HCT116 (cell line): ENCODE measurements around the gene RIPK3. TPM values are rescaled to one million over a fixed set of nuclear protein-coding genes. Genes with fewer than 3 reads are reported as not detected.

ENCODE experiments used
- ATAC-seq: fragments of 200-7000 bp; cut with Tn5 transposase; 2 replicates; pipeline ENCODE4 v1.9.1; 2020; ENCODE audit warnings: mild to moderate bottlenecking, moderate library complexity
- BruUV-seq: library from RNA; stranded (reverse); fragments of 400-500 nt; replicated peaks from 2 replicates; lab custom pipeline; 2021; lab: Mats Ljungman, UMichigan
- CTCF ChIA-PET: fragments of 300-600 bp; sonication (Branson Sonifier 250); formaldehyde crosslinking; loops from one replicate; lab custom pipeline; 2021; ENCODE audit warnings: antibody characterized with exemption; lab: Charles Lee
- POLR2A ChIA-PET: fragments of 300-600, 350-600 bp; sonication (Branson Sonifier 250); formaldehyde crosslinking; loops from one replicate; lab custom pipeline; 2021; ENCODE audit warnings: antibody characterized with exemption; lab: Charles Lee
- RAD21 ChIA-PET, 2 experiments: fragments of 300-600 bp; sonication (Branson Sonifier 250); formaldehyde crosslinking; loops; one replicate each; lab custom pipeline; 2023; ENCODE audit warnings: low total read pairs in 2 of 2; ENCODE audit not compliant: uncharacterized antibody in 2 of 2, unreplicated experiment in 2 of 2, low non-redundant PET in 1 of 2; lab: Charles Lee
- DNase-seq: peaks from one replicate; pipeline ENCODE4 v3.0.0-alpha.2; 2010; ENCODE audit warnings: low read depth, low spot score
- H2AFZ ChIP-seq: fragments of 200-600 bp; shearing (Covaris generic), sonication (generic); 2 replicates; pipeline ENCODE4 v1.6.1; 2017; ENCODE audit warnings: low read depth, mixed run types, mixed read lengths, antibody characterized with exemption, low read length; ENCODE audit not compliant: poor library complexity, severe bottlenecking
- H3K27ac ChIP-seq: 2 replicates; pipeline ENCODE4 v1.5.1; 2012; ENCODE audit warnings: low read depth, low read length
- H3K27me3 ChIP-seq: fragments of 200-600 bp; sonication (generic); 2 replicates; pipeline ENCODE4 v1.6.1; 2016; ENCODE audit warnings: mixed run types, low read length, mixed read lengths; ENCODE audit not compliant: insufficient read depth
- H3K36me3 ChIP-seq, 2 experiments: fragments of 200-500 bp in 1 of 2; fragments of 200-600 bp in 1 of 2; sonication (Bioruptor generic) in 1 of 2; sonication (generic) in 1 of 2; 2 replicates each; pipeline versions ENCODE4 v1.5.1 to v1.6.1; 2014 to 2016; ENCODE audit warnings: low read length in 2 of 2, inconsistent platforms in 1 of 2, mixed read lengths in 1 of 2, mixed run types in 1 of 2; ENCODE audit not compliant: insufficient read depth in 2 of 2, control insufficient read depth in 1 of 2
- H3K4me1 ChIP-seq, 2 experiments: fragments of 200-600 bp in 1 of 2; sonication (generic) in 1 of 2; 2 replicates each; pipeline versions ENCODE4 v1.5.1 to v1.6.1; 2012 to 2017; ENCODE audit warnings: low read length in 2 of 2, inconsistent platforms in 1 of 2, mild to moderate bottlenecking in 1 of 2, mixed read lengths in 1 of 2, mixed run types in 1 of 2, moderate library complexity in 1 of 2; ENCODE audit not compliant: insufficient read depth in 2 of 2, control insufficient read depth in 1 of 2
- H3K4me2 ChIP-seq: fragments of 200-600 bp; sonication (generic); 2 replicates; pipeline ENCODE4 v1.6.1; 2017; ENCODE audit warnings: mixed run types, low read length, mixed read lengths
- H3K4me3 ChIP-seq, 2 experiments: fragments of 200-600 bp in 1 of 2; sonication (generic) in 1 of 2; replicated peaks in 1 of 2; 2 replicates each; pipeline ENCODE4 v1.5.1; 2011 to 2016; ENCODE audit warnings: low read length in 2 of 2, control low read depth in 1 of 2, low read depth in 1 of 2, mild to moderate bottlenecking in 1 of 2, mixed read lengths in 1 of 2, mixed run types in 1 of 2
- H3K79me2 ChIP-seq: fragments of 200-600 bp; sonication (generic); 2 replicates; pipeline ENCODE4 v1.6.1; 2017; ENCODE audit warnings: mild to moderate bottlenecking, mixed run types, low read length, moderate library complexity, mixed read lengths; ENCODE audit not compliant: insufficient read depth
- H3K9ac ChIP-seq: fragments of 200-600 bp; sonication (generic); 2 replicates; pipeline ENCODE4 v1.6.1; 2016; ENCODE audit warnings: low read length, mixed read lengths
- H3K9me2 ChIP-seq: fragments of 200-600 bp; sonication (generic), shearing (Covaris generic); 2 replicates; pipeline ENCODE4 v1.6.1; 2017; ENCODE audit warnings: mixed run types, mild to moderate bottlenecking, moderate library complexity; ENCODE audit not compliant: insufficient read depth
- H3K9me3 ChIP-seq, 2 experiments: fragments of 200-500 bp in 1 of 2; fragments of 200-600 bp in 1 of 2; sonication (Bioruptor generic) in 1 of 2; sonication (generic) in 1 of 2; 2 replicates each; pipeline ENCODE4 v1.6.1; 2014 to 2017; ENCODE audit warnings: low read length in 2 of 2, mixed read lengths in 2 of 2, inconsistent platforms in 1 of 2, low read depth in 1 of 2, mild to moderate bottlenecking in 1 of 2, mixed run types in 1 of 2, moderate library complexity in 1 of 2; ENCODE audit not compliant: control insufficient read depth in 1 of 2, insufficient read depth in 1 of 2
- H4K20me1 ChIP-seq: fragments of 200-600 bp; sonication (generic), shearing (Covaris generic); 2 replicates; pipeline ENCODE4 v1.6.1; 2017; ENCODE audit warnings: mixed run types, mild to moderate bottlenecking, moderate library complexity; ENCODE audit not compliant: insufficient read depth
- ATF3 ChIP-seq: IDR thresholded peaks from 2 replicates; pipeline ENCODE4 v1.6.1; 2012
- CEBPB ChIP-seq: IDR thresholded peaks from 2 replicates; pipeline ENCODE4 v1.6.1; 2012; ENCODE audit warnings: low read depth
- CTCF ChIP-seq, 3 experiments: fragments of 200-600 bp in 1 of 3; sonication (generic) in 1 of 3; IDR thresholded peaks in 2 of 3; conservative IDR thresholded peaks in 1 of 3; 2 replicates each; pipeline ENCODE4 v1.5.1; 2012 to 2017; ENCODE audit warnings: low read depth in 2 of 3, low read length in 2 of 3, antibody characterized with exemption in 1 of 3, borderline replicate concordance in 1 of 3, control low read depth in 1 of 3, mild to moderate bottlenecking in 1 of 3, mixed read lengths in 1 of 3, mixed run types in 1 of 3, moderate library complexity in 1 of 3; ENCODE audit not compliant: insufficient read depth in 1 of 3
- ELF1 ChIP-seq: IDR thresholded peaks from 2 replicates; pipeline ENCODE4 v1.6.1; 2012; ENCODE audit warnings: low read depth, borderline replicate concordance
- EZH2 ChIP-seq: fragments of 200-600 bp; sonication (generic); IDR thresholded peaks from 2 replicates; pipeline ENCODE4 v1.6.1; 2017; ENCODE audit warnings: antibody characterized with exemption, mixed run types
- EZH2phosphoT487 ChIP-seq: fragments of 200-600 bp; IDR thresholded peaks from 2 replicates; pipeline ENCODE4 v1.6.1; 2018; ENCODE audit warnings: antibody characterized with exemption, borderline replicate concordance
- FOSL1 ChIP-seq: IDR thresholded peaks from 2 replicates; pipeline ENCODE4 v1.6.1; 2012; ENCODE audit warnings: low read depth
- JUND ChIP-seq: IDR thresholded peaks from 2 replicates; pipeline ENCODE4 v1.6.1; 2012
- MAX ChIP-seq: IDR thresholded peaks from 2 replicates; pipeline ENCODE4 v1.6.1; 2012
- POLR2A ChIP-seq: IDR thresholded peaks from 2 replicates; pipeline ENCODE4 v1.7.0; 2011; ENCODE audit warnings: borderline replicate concordance; ENCODE audit not compliant: insufficient read depth, insufficient read length; ENCODE audit errors: extremely low read depth
- REST ChIP-seq: IDR thresholded peaks from 2 replicates; pipeline ENCODE4 v1.6.1; 2012; ENCODE audit warnings: low read depth
- SIN3A ChIP-seq: IDR thresholded peaks from 2 replicates; pipeline ENCODE4 v1.6.1; 2012; ENCODE audit warnings: low read depth
- SP1 ChIP-seq: IDR thresholded peaks from 2 replicates; pipeline ENCODE4 v1.6.1; 2012; ENCODE audit warnings: low read depth
- SRF ChIP-seq: IDR thresholded peaks from 2 replicates; pipeline ENCODE4 v1.6.1; 2012; ENCODE audit warnings: low read depth
- TCF7L2 ChIP-seq: IDR thresholded peaks from 2 replicates; pipeline ENCODE4 v1.7.0; 2011; ENCODE audit warnings: borderline replicate concordance, inconsistent platforms; ENCODE audit not compliant: insufficient read depth, insufficient read length; ENCODE audit errors: extremely low read depth
- YY1 ChIP-seq: IDR thresholded peaks from 2 replicates; pipeline ENCODE4 v1.6.1; 2011; ENCODE audit warnings: low read length, low read depth, moderate library complexity, mild to moderate bottlenecking; ENCODE audit not compliant: insufficient replicate concordance; ENCODE audit errors: extremely low read depth
- ZBTB33 ChIP-seq: IDR thresholded peaks from 2 replicates; pipeline ENCODE4 v1.6.1; 2011; ENCODE audit warnings: mild to moderate bottlenecking, low read length, moderate library complexity; ENCODE audit not compliant: insufficient replicate concordance; ENCODE audit errors: extremely low read depth
- ZFX ChIP-seq: fragments of 450-650 bp; IDR thresholded peaks from 2 replicates; pipeline ENCODE4 v1.6.1; 2017
- ZNF274 ChIP-seq: fragments of 200-500 bp; sonication (Bioruptor generic); IDR thresholded peaks from 2 replicates; pipeline ENCODE4 v1.6.1; 2014; ENCODE audit warnings: mild to moderate bottlenecking, low read depth, low read length, inconsistent platforms
- intact Hi-C: fragments of 100-400 bp; cut with micrococcal nuclease; formaldehyde crosslinking; loops from 2 replicates; pipeline ENCODE4 v1.10.0; 2022
- total RNA-seq: library from RNA; stranded (reverse); gene quantifications from one replicate; pipeline ENCODE4 v1.2.1, GENCODE V29; 2021; ENCODE audit not compliant: unreplicated experiment

Gene RIPK3
- total RNA-seq, 1 experiment from 2014 or later = not detected

- Histone ChIP-seq H3K9me3 (no peaks in the 10 kb centered on the region), H4K20me1 (no peaks in the 10 kb centered on the region), H3K4me3 (no peak overlapping the region), H3K9me2 (no peaks in the 10 kb centered on the region), H2AFZ (no peak overlapping the region), H3K4me1 (peaks cover 0 to 6% of the 10 kb centered on the region in 2 experiments; a peak in 1 of 4 replicates), H3K4me2 (no peak overlapping the region), H3K79me2 (no peaks in the 10 kb centered on the region), H3K9ac (no peak overlapping the region), H3K27me3 (no peaks in the 10 kb centered on the region), H3K36me3 (no peaks in the 10 kb centered on the region), H3K27ac (no peak overlapping the region)
- TF ChIP-seq FOSL1 (no peak), CEBPB (no peak), MAX (no peak), ZNF274 (no peak), SP1 (no peak), EZH2 (no peak), SIN3A (no peak), SRF (no peak), TCF7L2 (no peak), EZH2phosphoT487 (no peak), ATF3 (no peak), YY1 (no peak), ZFX (no peak), ELF1 (no peak), ZBTB33 (no peak), REST (no peak), POLR2A (no peak), JUND (no peak), CTCF (IDR thresholded peaks at IDR 0.05 in 2 of 3, conservative IDR thresholded peaks at IDR 0.05 in 1 of 3; ENCODE audit: borderline replicate concordance in 1 of 3, insufficient read depth in 1 of 3, low read depth in 2 of 3, low read length in 2 of 3) (no peak)
- RAD21 ChIA-PET = no interaction called here
- no TSS peak for BruUV-seq
- POLR2A ChIA-PET = no interaction called here
- DNase-seq (no peak), ATAC-seq (no peak)
- intact Hi-C loops = no loop called here
- CTCF ChIA-PET = interaction anchor here (2.4 kb wide), 1 partner anchor 14 kb away, joined by 7 read pairs; no protein-coding TSS in a partner anchor
These were observed 40.3 kb upstream of the RIPK3 start for GRCh38 chr14:24379907-24380730.
